KMS-11 (cell line): Measurements from ENCODE around the gene ANKRD44.

Experiments used
- H2AFZ ChIP-seq: fragments of 200-600 bp; sonication (generic); 2 replicates; pipeline ENCODE4 v1.6.1; 2016; ENCODE audit warnings: antibody characterized with exemption, mixed run types, low read depth
- H3K27ac ChIP-seq: fragments of 200-600 bp; sonication (generic); 2 replicates; pipeline ENCODE4 v1.6.1; 2016; ENCODE audit warnings: mild to moderate bottlenecking, mixed run types
- H3K27me3 ChIP-seq: fragments of 200-600 bp; sonication (generic); 2 replicates; pipeline ENCODE4 v1.6.1; 2017; ENCODE audit warnings: mild to moderate bottlenecking, low read depth, mixed run types, moderate library complexity; ENCODE audit not compliant: insufficient read depth
- H3K36me3 ChIP-seq: fragments of 200-600 bp; sonication (generic); 2 replicates; pipeline ENCODE4 v1.6.1; 2017; ENCODE audit warnings: mild to moderate bottlenecking, mixed run types; ENCODE audit not compliant: insufficient read depth
- H3K4me1 ChIP-seq: fragments of 200-600 bp; sonication (generic); 2 replicates; pipeline ENCODE4 v1.6.1; 2016; ENCODE audit warnings: mild to moderate bottlenecking, low read depth, mixed run types; ENCODE audit not compliant: poor library complexity, severe bottlenecking
- H3K4me2 ChIP-seq: fragments of 200-600 bp; sonication (generic); 2 replicates; pipeline ENCODE4 v1.7.0; 2016; ENCODE audit warnings: mild to moderate bottlenecking, mixed run types
- H3K4me3 ChIP-seq: fragments of 200-600 bp; sonication (generic); IDR thresholded peaks from 2 replicates; pipeline ENCODE4 v1.6.1; 2017; ENCODE audit warnings: low read depth, low read length, mixed read lengths; ENCODE audit not compliant: insufficient read depth
- H3K79me2 ChIP-seq: fragments of 200-600 bp; sonication (generic); 2 replicates; pipeline ENCODE4 v1.6.1; 2016; ENCODE audit warnings: low read depth, mixed run types; ENCODE audit not compliant: insufficient read depth
- H3K9ac ChIP-seq: fragments of 200-600 bp; sonication (generic); 2 replicates; pipeline ENCODE4 v1.6.1; 2016; ENCODE audit warnings: mild to moderate bottlenecking, mixed run types
- H4K20me1 ChIP-seq: fragments of 200-600 bp; sonication (generic); 2 replicates; pipeline ENCODE4 v1.6.1; 2016; ENCODE audit warnings: mild to moderate bottlenecking, mixed run types; ENCODE audit not compliant: insufficient read depth
- CTCF ChIP-seq: fragments of 200-600 bp; sonication (generic); conservative IDR thresholded peaks from 2 replicates; pipeline ENCODE4 v1.6.1; 2017; ENCODE audit warnings: low read depth, mild to moderate bottlenecking, antibody characterized with exemption, low read length, moderate library complexity, mixed read lengths

Gene ANKRD44

GRCh38 chr2:197280015-197280702 lies 30.4 kb downstream of the ANKRD44 start:
- Histone ChIP-seq H3K4me2 (no peak overlapping the region), H3K4me3 (no peak overlapping the region), H4K20me1 (no peaks in the 10 kb centered on the region), H2AFZ (no peak overlapping the region), H3K4me1 (peaks cover 5% of the 10 kb centered on the region), H3K36me3 (no peaks in the 10 kb centered on the region), H3K9ac (no peak overlapping the region), H3K27me3 (no peaks in the 10 kb centered on the region), H3K27ac (no peak overlapping the region), H3K79me2 (no peaks in the 10 kb centered on the region)
- no peak for TF ChIP-seq CTCF

- Histone ChIP-seq H3K27ac (no peak overlapping the region), H3K4me1 (peaks cover 5% of the 10 kb centered on the region), H3K27me3 (no peaks in the 10 kb centered on the region), H4K20me1 (no peaks in the 10 kb centered on the region), H3K9ac (no peak overlapping the region), H3K4me3 (no peak overlapping the region), H3K4me2 (no peak overlapping the region), H2AFZ (no peak overlapping the region), H3K36me3 (no peaks in the 10 kb centered on the region), H3K79me2 (no peaks in the 10 kb centered on the region)
- TF ChIP-seq CTCF: no peak
These were observed 31.5 kb downstream of the ANKRD44 start for GRCh38 chr2:197278799-197279763.

GRCh38 chr2:197277794-197278193 lies 32.8 kb downstream of the ANKRD44 start:
- Histone ChIP-seq H3K79me2 (no peaks in the 10 kb centered on the region), H3K4me3 (no peak overlapping the region), H3K36me3 (no peaks in the 10 kb centered on the region), H3K4me1 (peaks cover 5% of the 10 kb centered on the region), H3K9ac (no peak overlapping the region), H3K27me3 (no peaks in the 10 kb centered on the region), H4K20me1 (no peaks in the 10 kb centered on the region), H2AFZ (no peak overlapping the region), H3K4me2 (no peak overlapping the region), H3K27ac (no peak overlapping the region)
- no peak for TF ChIP-seq CTCF

- H3K79me2 ChIP-seq: no peaks in the 10 kb centered on the region
- no peaks in the 10 kb centered on the region for H3K27me3 ChIP-seq
- no peak for TF ChIP-seq CTCF
- H3K27ac ChIP-seq: no peak overlapping the region
- H3K4me1 ChIP-seq: peaks cover 5% of the 10 kb centered on the region
- H3K4me3 ChIP-seq: no peak overlapping the region
- H2AFZ ChIP-seq: no peak overlapping the region
- no peaks in the 10 kb centered on the region for H4K20me1 ChIP-seq
- H3K36me3 ChIP-seq: no peaks in the 10 kb centered on the region
- H3K4me2 ChIP-seq: no peak overlapping the region
- no peak overlapping the region for H3K9ac ChIP-seq
These were observed 34.4 kb downstream of the ANKRD44 start for GRCh38 chr2:197276156-197276555.
